Measurements from ENCODE around the gene DPH1. TPM values are rescaled to one million over a fixed set of nuclear protein-coding genes. Genes with fewer than 3 reads are reported as not detected.
A peak's percentile ranks its signal among the peaks of the same experiment; 100 is the strongest.

DPH1 gene
- total and polyA plus RNA-seq, 2 donors: 17.4 to 36.5 TPM

DNA sequence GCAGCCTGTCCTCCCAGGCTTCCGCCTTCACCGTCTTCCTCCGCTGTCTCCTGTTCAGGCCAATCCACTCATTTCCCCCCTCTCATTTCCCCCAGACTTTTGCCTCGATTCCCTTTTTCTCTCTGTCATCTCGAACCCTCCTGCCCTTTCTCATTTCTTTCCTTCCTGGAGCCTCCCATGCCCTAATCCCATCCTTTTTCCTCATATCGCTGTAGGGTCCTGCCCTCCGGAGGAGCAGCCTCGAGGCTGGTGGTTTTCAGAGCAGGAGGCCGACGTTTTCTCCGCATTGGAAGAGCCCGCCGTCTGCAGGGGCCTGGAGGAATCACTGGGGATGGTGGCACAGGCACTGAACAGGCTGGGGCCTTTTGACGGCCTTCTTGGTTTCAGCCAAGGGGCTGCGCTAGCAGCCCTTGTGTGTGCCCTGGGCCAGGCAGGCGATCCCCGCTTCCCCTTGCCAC, 12.5 kb downstream of the DPH1 start:
- WGBS: 13% methylated on average over 17 of the region's 17 CpGs
- Histone ChIP-seq H3K36me3 (ENCODE audit: insufficient read depth) (peaks cover 4% of the 10 kb centered on the region), H3K4me3 (ENCODE audit: low read depth, low read length) (peak overlapping the region; percentile 57), H3K4me1 (ENCODE audit: insufficient read depth) (no peaks in the 10 kb centered on the region), H3K27ac (ENCODE audit: low read depth) (peak overlapping the region; percentile 68)
- no peak for DNase-seq (ENCODE audit: extremely low spot score)

DNA sequence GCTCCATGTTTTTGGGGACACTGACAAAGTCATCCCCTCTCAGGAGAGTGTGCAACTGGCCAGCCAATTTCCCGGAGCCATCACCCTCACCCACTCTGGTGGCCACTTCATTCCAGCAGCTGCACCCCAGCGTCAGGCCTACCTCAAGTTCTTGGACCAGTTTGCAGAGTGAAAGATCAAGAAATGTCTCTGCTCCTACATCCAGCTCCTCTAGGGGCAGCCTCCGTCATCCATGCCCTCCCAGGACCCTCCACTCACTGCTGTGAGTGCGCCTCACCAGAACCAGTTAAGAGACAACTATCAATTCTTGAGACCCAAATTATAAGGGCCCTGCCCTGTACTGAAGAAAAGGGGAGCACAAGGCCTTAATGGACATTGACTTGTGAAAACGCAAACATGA, 13.0 kb downstream of the DPH1 start:
- H3K4me1 ChIP-seq (ENCODE audit: insufficient read depth): no peaks in the 10 kb centered on the region
- H3K27ac ChIP-seq (ENCODE audit: low read depth): no peak overlapping the region
- no peak overlapping the region for H3K4me3 ChIP-seq (ENCODE audit: low read depth, low read length)
- peaks cover 4% of the 10 kb centered on the region for H3K36me3 ChIP-seq (ENCODE audit: insufficient read depth)
- 80% methylated on average over 5 of the region's 5 CpGs for WGBS
- DNase-seq (ENCODE audit: extremely low spot score): no peak

DNA sequence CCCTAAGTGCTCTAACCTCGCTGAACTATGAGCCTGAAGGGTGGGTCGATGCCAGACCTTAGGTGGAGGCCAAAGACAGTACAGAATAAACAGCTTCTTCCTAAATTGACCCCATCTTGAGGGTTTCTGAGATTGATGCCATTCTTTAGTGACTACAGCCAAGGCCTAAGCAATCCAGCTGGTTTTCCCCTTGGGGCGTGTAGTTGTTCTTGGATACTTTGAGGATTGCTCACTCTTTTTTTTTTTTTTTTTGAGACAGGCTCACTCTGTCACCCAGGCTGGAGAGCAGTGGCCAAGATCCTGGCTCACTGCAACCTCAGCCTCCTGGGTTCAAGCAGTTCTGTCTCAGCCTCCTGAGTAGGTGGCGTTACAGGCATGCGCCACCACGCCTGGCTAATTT, 13.8 kb downstream of the DPH1 start:
- Histone ChIP-seq H3K4me1 (ENCODE audit: insufficient read depth) (no peaks in the 10 kb centered on the region), H3K36me3 (ENCODE audit: insufficient read depth) (peaks cover 4% of the 10 kb centered on the region), H3K27ac (ENCODE audit: low read depth) (no peak overlapping the region), H3K4me3 (ENCODE audit: low read depth, low read length) (no peak overlapping the region)
- 84% methylated on average over 6 of the region's 6 CpGs for WGBS
- DNase-seq (ENCODE audit: extremely low spot score): no peak

DNA sequence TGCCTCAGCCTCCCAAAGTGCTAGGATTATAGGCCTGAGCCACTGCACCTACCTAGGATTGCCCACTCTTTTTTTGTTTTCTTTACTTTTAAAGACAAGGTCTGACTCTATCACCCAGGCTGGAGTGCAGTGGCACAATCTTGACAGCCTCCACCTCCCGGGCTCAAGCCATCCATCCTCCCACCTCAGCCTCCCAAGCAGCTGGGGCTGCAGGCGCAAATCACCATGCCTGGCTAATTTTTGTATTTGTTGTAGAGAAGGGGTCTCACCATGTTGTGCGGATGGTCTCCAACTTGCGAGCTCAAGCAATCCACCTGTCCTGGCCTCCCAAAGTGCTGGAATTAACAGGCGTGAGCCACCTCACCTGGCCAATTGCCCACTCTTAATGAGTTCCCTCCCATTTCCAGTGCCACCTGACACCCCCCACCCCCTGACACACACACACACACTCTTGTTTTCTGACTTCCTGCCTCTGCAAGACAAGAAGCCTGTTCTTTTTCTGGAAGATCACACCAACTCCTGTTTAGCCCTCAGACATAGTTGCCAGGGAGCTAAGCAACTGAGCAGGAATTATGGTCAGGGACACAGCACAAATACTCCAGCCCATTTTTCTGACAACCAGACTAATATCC, 14.4 kb downstream of the DPH1 start:
- peaks cover 2% of the 10 kb centered on the region for H3K4me1 ChIP-seq (ENCODE audit: insufficient read depth)
- no peak overlapping the region for H3K27ac ChIP-seq (ENCODE audit: low read depth)
- no peak overlapping the region for H3K4me3 ChIP-seq (ENCODE audit: low read depth, low read length)
- WGBS: 94% methylated on average over 5 of the region's 5 CpGs
- H3K36me3 ChIP-seq (ENCODE audit: insufficient read depth): peaks cover 4% of the 10 kb centered on the region
- DNase-seq (ENCODE audit: extremely low spot score): no peak

DNA sequence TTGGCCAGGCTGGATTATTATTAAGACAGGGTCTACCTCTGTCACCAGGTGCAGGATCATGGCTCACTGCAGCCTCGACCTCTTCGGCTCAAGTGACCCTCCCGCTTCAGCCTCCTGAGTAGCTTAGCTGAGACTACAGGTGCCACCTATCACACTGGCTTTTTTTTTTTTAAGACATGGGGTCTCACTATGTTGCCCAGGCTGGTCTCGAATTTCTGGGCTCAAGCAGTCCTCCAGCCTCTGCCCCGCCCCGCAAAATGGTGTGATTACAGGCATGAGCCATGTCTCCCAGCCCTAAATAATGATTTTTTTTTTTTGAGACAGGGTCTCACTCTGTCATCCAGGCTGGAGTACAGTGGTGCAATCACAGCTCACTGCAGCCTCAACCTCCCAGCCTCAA, 17.6 kb downstream of the DPH1 start:
- Histone ChIP-seq H3K4me1 (ENCODE audit: insufficient read depth) (peaks cover 2% of the 10 kb centered on the region), H3K27ac (ENCODE audit: low read depth) (no peak overlapping the region), H3K36me3 (ENCODE audit: insufficient read depth) (no peaks in the 10 kb centered on the region), H3K4me3 (ENCODE audit: low read depth, low read length) (no peak overlapping the region)
- DNase-seq (ENCODE audit: extremely low spot score): no peak
- WGBS: 86% methylated on average over 6 of the region's 6 CpGs

DNA sequence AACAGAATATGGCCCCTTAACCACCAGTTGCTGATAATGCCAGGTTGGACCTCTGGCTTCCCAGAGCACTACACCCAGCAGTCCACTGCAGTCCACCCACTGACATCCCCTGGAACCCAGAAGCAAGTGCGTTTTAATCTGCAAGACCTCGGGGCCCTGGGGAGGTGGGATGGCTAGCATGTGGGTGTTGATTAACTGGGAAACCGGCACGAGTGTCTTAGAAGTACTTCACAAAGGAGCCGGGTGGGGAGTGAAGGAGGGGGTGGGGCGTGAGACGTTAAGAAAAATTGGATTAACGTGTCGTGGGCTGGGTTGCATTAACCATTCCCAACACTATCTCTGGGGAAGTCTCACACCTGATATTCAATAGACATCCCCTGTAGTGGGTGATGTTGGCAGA, 18.9 kb downstream of the DPH1 start:
- Histone ChIP-seq H3K4me1 (ENCODE audit: insufficient read depth) (peaks cover 2% of the 10 kb centered on the region), H3K27ac (ENCODE audit: low read depth) (no peak overlapping the region), H3K36me3 (ENCODE audit: insufficient read depth) (no peaks in the 10 kb centered on the region), H3K4me3 (ENCODE audit: low read depth, low read length) (no peak overlapping the region)
- 20% methylated on average over 9 of the region's 9 CpGs for WGBS
- DNase-seq (ENCODE audit: extremely low spot score): no peak

DNA sequence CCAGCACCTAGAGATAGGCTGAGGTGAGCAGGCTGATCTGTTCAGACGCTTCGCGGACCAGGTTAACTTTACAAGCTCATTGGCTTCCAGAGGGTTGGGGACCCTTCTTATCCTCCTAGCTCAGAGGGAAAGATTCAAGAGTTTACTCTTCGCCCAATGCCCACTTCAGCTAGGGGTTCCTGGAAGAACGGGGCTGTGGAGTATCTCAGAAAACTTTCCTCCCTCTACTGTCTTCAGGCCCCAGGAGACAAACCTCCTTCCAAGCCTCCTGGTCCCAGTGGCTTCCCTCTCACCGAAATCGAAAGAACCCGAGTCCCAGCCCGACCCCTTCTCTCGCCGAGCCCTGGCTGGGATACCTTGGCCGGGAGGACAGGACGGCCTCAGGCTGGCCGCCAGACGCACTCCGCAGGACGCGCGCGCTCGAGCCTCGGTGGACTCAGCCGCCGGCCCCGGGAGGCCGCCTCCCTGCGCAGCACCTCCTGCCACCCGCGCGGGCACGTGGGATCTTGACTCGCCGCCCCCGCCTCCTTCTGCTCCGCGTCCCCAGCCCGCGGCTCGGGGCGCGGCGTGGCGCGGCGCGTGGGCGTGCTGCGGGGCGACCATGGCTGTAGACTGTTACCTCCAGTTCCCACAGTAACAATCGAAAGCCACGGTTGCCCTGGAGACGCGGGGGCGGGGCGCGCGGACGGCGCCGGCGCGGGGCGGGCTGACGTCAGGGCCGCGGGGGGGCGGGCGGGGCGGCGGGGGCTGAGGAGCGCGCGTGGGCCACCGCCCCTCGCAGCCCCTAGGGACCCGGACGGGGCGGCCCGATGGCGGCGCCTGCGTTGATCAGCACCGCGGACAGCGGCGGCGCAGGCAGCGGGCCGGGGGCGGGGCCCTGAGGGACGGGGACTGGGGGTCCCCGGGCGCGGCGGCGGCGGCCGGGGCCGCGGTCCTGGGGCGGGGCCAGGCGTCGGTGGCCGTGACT, 19.7 kb downstream of the DPH1 start:
- 1% methylated on average over 104 of the region's 104 CpGs for WGBS
- Histone ChIP-seq H3K4me3 (ENCODE audit: low read depth, low read length) (peak overlapping the region; percentile 58), H3K36me3 (ENCODE audit: insufficient read depth) (no peaks in the 10 kb centered on the region), H3K4me1 (ENCODE audit: insufficient read depth) (peaks cover 2% of the 10 kb centered on the region), H3K27ac (ENCODE audit: low read depth) (no peak overlapping the region)
- DNase-seq (ENCODE audit: extremely low spot score): no peak

DNA sequence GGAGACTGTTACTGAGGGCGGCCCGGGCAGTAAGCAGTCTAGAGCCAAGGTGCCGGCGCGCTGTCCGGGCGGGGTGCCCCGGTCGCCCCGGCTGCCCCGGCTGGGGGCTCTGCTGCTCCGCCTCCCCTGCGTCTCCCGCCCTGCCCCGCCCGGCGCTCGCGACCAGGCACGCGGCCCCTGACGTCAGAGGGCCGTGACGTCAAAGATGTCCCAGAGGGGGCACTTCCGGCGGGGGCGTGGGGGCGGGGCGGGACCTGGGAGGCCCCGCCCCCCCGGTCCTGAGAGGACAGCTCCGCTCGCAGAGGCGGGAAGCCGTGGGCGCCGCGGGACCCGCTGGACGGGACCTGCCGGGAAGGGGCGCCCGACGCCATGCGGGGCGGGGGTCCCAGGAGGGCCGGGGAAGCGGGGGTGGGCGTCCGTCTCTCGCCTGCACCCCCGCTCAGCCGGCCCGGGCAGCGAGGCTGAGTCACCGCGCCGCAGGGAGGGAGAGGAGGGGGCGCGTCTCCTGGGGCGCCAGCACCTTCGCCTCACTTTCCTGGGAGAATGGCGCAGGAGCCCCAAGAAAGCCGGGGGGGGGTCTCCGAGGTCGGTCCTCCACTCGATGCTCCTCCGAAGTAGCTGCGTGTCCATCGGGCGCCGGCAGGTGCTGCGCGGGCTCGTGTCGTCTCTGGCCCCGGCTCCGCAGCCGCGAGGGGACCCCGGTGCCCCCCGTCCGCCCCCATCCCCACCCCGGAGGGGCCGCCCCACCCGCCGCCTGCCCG, 20.5 kb downstream of the DPH1 start:
- no peak for DNase-seq (ENCODE audit: extremely low spot score)
- Histone ChIP-seq H3K27ac (ENCODE audit: low read depth) (no peak overlapping the region), H3K4me1 (ENCODE audit: insufficient read depth) (peaks cover 2% of the 10 kb centered on the region), H3K4me3 (ENCODE audit: low read depth, low read length) (peak overlapping the region; percentile 58), H3K36me3 (ENCODE audit: insufficient read depth) (no peaks in the 10 kb centered on the region)
- WGBS: under 1% methylated on average over 87 of the region's 88 CpGs

DNA sequence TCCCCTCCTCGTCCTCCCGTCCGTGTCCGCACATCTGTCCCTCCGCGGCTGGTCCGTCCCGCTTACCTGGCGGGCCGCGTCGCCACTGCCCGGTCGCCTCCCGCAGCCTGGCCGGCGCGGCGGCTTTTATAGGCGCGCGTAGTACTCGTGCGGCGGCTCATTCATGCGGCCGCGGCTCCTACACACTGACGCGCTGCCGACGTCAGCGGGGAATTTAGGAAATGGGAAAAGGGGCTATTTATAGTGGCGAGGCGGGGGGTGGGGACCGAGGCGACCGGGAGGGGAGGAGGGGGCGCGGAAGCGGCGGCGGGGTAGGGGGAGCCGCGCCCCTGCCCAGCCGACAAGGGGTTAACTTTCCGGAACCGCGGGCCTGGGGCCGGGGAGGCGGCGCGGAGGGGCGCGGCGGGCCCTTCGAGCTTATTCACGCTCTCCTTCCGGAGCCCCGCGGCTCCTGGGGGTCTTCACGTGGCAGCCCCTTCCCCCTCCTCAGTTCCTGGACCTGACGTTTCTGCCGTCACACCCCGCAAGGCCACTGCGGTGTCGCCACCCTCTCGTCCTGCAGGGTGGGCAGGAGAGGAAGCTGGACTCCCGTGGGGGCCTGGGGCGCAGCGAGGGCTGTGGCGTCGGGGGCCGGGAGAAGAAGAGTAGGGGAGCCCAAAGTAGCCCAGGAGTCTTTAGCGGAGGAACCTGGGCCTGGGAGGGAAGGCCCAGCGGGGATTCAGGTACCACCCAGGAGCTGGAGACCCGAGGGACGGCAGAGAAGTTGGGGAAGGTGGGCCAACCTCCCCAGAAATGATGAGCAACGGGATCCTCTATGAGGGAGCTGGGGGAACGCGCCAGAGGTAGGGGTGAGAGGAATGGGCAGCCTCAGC, 21.3 kb downstream of the DPH1 start:
- WGBS: 15% methylated on average over 81 of the region's 81 CpGs
- peaks cover 2% of the 10 kb centered on the region for H3K4me1 ChIP-seq (ENCODE audit: insufficient read depth)
- H3K27ac ChIP-seq (ENCODE audit: low read depth): no peak overlapping the region
- no peak for DNase-seq (ENCODE audit: extremely low spot score)
- peak overlapping the region; percentile 58 for H3K4me3 ChIP-seq (ENCODE audit: low read depth, low read length)
- no peaks in the 10 kb centered on the region for H3K36me3 ChIP-seq (ENCODE audit: insufficient read depth)

DNA sequence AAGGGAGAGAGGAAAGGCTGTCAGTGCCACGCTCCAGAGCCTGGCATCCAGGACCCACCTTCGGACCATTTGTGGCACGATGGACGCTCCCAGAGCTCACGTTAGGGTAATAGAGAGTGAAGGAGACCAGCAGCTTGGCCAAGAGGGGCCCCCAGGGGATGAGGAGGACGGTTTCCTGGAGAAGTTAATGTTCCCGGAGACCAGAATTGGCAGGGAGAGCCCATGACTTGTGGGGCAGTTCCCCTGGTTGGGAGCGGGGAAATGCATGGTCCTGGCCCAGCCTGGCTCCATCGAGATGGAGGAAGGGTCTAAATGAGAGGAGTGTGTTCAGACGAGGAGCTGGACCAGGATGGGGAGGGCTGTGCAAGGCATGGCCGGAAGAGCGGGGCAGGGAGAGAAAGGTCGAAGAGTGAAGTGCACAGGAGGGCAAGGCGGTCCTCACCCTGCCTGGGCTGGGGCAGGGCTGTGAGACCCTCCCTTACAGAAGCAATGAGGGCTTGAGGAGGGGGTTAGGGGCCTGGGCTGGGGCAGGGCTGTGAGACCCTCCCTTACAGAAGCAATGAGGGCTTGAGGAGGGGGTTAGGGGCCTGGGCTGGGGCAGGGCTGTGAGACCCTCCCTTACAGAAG, 22.1 kb downstream of the DPH1 start:
- H3K4me3 ChIP-seq (ENCODE audit: low read depth, low read length): no peak overlapping the region
- WGBS: 73% methylated on average over 14 of the region's 14 CpGs
- peaks cover 4% of the 10 kb centered on the region for H3K4me1 ChIP-seq (ENCODE audit: insufficient read depth)
- H3K27ac ChIP-seq (ENCODE audit: low read depth): no peak overlapping the region
- DNase-seq (ENCODE audit: extremely low spot score): no peak
- H3K36me3 ChIP-seq (ENCODE audit: insufficient read depth): no peaks in the 10 kb centered on the region

DNA sequence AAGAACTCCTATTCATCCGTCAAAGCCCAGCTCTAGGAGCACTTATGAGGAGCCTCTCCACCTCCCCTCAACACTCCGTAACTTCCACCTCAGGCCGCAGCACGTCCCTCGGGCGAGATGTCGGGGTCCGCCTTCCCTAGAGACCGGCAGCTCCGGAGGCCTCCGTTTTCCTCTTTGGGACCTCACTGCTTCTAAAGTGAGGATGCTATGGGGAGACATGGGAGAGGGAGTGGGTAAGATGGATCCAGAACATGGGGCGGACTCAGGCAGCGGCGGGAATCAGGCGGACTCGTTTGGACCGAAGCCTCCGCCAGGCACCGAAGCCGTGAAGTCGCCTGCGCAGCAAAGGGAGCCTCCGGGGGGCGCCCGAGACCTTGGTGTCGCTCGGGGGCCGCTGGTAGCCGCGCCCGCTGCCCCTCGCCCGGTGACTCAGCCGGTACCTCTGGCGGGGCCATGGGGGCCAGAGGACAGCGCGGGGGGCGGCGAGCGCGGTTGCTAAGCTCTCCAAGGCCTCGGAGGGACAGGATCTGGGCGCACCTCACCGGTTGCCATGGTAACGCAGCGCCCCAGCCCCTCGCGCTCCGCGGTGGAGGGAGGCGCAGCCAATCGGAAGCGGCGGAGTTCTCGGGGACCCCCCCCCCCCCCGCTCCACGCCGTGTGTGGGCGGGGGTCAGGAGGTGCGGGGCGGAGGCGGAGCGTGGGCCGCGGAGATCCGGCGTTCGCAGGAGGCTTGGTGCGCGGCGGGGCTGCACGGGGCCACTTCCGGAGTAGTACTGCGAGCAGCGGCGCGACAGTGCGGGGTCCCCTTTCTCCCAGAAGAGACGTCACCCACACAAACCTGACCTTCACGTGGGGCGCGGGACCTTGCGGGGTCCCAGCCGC, 23.7 kb downstream of the DPH1 start:
- 7% methylated on average over 84 of the region's 84 CpGs for WGBS
- H3K4me3 ChIP-seq (ENCODE audit: low read depth, low read length): peak overlapping the region; percentile 46
- DNase-seq (ENCODE audit: extremely low spot score): no peak
- H3K4me1 ChIP-seq (ENCODE audit: insufficient read depth): peaks cover 4% of the 10 kb centered on the region
- H3K36me3 ChIP-seq (ENCODE audit: insufficient read depth): no peaks in the 10 kb centered on the region
- peak overlapping the region; percentile 59 for H3K27ac ChIP-seq (ENCODE audit: low read depth)

DNA sequence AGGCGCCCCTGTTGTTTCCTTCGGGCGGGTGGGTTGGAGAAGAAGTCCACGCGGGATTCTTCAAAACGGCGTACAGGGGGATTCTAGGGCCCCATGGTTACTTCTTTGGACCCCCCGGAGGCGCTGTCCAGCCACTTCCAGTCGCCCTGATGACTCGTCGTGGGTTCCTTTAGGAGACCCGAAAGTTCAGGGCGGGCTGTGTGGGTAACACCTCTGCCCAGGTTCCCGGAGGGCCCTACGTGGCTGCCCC, 24.2 kb downstream of the DPH1 start:
- H3K27ac ChIP-seq (ENCODE audit: low read depth): peak overlapping the region; percentile 59
- DNase-seq (ENCODE audit: extremely low spot score): no peak
- 4% methylated on average over 16 of the region's 16 CpGs for WGBS
- peaks cover 3% of the 10 kb centered on the region for H3K4me1 ChIP-seq (ENCODE audit: insufficient read depth)
- no peaks in the 10 kb centered on the region for H3K36me3 ChIP-seq (ENCODE audit: insufficient read depth)
- H3K4me3 ChIP-seq (ENCODE audit: low read depth, low read length): peak overlapping the region; percentile 46
